Measurements from ENCODE around the gene GAS2L1.

GAS2L1 gene

GRCh38 chr22:29328055-29328454 lies 21.6 kb downstream of the GAS2L1 start:
- DNase-seq (ENCODE audit: low read depth): no peak

DNA sequence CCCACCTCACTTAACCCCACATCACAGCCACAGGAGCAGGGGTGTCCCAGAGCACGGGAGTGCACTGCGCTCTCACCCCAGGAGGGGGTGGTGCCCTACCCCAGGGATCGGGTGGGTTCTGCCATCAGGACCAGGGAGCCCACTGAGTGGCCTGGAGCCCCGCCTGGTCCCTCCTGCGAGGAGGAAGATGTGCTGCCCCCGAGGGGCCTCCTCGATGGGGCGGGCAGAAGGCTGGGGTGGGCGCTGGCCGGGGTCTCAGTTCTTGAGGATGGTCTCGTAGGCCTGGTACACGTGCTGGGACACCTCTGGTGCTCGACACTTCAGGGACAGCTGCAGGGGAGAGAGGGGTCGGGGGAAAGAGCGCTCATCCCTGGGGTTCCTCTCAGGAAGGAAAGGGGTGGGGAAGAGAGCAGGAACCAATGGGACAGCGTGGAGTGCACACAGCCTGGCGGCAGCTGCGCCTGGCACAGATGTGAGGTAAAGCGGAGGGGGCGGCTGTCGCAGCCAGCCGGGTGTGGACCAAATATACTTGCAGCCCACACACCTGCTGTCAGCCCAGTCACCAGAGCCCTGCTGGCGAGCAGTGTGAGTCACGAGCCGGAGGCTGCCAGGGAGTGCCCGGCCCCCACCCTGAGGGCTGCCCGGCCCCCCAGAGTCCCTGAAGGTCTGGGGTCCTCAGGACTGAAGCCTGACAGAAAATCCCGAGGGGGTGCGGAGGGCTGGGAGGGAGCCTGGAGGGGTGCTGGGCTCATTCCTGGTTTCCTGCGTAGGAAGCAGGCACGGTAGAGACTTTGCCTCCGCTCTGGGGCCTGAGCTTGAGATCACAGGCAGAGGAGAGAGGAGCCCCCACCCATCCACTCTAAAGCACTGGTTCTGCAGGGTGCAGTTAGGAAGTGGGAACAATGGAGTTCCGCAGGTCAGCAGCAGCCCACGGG lies 22.4 kb downstream of the GAS2L1 start:
- DNase-seq (ENCODE audit: low read depth): no peak

DNA sequence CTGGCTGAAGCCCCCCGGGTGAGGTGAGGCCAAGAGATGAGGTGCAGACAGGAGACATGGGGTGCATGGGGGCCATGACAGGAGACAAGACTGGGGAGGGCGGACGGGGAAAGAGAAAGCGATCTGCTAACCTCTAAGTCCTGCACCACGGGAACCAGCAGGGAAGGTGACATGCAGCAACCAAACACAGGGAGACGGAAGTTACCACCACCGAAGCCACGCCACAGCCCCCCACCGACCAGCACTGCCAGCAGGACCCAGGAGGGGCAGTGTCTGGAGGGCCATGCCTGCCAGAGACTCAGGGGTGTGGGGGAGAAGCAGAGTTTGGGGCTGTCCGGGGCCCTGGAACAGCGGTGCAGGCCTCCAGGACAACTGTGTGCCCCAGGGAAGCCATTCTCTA lies 23.1 kb downstream of the GAS2L1 start:
- no peak for DNase-seq (ENCODE audit: low read depth)

DNA sequence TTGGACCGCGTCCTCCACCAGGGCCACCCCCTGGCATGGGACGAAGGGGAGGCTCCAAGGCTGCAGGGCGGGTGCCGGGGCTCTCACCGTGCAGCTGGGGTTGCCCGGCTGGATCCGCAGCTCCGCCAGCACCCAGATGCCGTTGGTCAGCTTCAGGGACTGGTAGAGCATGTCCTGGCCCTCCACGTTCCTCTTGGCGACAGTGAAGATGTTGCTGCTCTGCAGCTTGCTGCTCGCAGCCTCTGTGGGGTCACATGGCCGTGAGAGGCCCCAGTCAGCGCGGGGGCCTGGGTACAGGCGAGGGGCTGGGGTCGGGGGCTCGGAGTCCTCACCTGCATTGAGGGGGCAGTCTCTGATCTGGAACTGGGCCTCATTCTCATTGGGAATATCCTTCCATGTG lies 23.8 kb downstream of the GAS2L1 start:
- DNase-seq (ENCODE audit: low read depth): no peak

DNA sequence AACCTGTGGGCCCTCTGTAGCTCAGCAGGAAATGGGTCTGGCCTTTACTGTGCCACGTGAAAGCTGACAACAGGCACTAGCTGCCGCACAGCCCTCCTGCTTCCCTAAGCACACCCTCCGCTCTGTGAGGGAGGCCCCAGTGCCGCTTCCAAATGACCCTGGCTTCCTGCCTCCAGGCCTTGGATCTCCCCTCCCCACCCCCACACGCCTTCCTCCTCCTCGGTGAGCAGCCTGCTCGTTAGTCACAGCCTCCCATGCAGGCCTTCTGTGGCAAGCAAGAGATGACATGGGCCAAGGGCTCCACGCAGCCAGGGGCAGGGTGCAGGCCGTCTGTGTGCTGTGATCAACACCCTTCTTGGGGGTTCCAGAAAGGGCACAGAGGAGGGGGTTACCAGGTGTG lies 24.3 kb downstream of the GAS2L1 start:
- DNase-seq (ENCODE audit: low read depth): no peak

- no peak for DNase-seq (ENCODE audit: low read depth)
Measured at GRCh38 chr22:29331213-29331612, 24.8 kb downstream of the GAS2L1 start.

DNA sequence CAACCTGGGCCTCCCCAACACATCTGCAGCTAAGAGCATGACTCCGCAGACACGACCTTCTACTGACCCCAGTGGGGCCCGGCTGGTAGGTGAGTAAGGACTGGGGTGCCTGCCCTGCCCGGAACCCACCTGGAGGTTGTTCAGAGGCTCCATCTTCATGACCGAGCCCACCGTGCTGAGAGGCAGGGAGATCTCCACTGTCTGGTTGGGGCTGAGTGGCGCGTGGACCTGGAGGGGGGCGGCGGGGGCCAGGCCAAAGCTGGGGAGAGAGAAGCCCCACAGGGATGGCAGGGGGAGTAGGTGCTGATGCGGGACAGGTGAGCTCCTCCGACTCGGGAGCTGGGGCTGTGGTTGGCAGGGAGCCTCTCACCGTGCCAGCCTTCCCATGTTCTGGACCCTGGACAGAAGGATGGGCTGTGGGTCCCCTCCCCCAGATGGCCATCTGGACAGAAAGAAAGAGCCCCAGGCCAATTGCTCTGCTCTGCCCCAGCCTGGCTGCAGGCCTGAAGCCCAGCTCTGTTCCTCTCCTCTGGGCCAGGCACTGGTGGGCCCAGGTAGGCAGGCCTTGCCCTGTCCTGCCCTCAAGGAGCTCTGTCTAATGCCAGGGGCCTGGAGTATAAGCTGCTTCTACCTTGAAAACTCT lies 25.3 kb downstream of the GAS2L1 start:
- no peak for DNase-seq (ENCODE audit: low read depth)

GRCh38 chr22:29332886-29333496 lies 26.5 kb downstream of the GAS2L1 start:
- DNase-seq (ENCODE audit: low read depth): no peak

GRCh38 chr22:29334148-29334547 lies 27.7 kb downstream of the GAS2L1 start:
- DNase-seq (ENCODE audit: low read depth): no peak

DNA sequence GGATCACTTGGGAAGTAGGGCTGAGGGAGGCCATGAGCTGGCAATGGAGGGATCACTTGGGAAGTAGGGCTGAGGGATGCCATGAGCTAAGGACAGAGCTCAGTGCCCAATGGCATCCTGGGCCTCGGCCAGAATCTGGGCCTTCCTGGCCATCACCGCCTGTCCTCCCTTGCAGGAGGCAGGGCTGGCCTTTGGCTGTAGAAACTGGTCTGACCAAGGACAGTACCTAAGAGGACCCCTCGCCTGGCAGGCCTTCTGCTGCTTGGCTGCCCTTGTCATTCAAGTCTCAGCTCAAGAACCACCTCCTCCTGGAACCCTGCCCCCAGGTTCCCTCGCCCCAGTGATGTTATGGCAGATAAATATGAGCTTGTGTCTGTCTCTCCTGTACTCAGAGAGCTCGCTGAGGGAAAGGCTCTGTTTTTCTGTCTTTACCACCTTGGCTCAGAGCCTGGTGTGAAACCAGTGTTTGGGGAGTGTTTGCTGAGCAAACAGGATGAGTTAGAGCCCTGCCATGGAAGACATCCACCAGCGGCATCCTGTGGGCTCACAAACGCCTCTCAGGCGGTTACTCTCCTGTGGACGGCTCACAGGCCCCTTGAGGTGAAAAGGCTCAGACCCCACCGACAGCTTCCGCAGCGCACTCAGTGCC lies 28.4 kb downstream of the GAS2L1 start:
- no peak for DNase-seq (ENCODE audit: low read depth)

GRCh38 chr22:29335656-29336055 lies 29.2 kb downstream of the GAS2L1 start:
- DNase-seq (ENCODE audit: low read depth): no peak

DNA sequence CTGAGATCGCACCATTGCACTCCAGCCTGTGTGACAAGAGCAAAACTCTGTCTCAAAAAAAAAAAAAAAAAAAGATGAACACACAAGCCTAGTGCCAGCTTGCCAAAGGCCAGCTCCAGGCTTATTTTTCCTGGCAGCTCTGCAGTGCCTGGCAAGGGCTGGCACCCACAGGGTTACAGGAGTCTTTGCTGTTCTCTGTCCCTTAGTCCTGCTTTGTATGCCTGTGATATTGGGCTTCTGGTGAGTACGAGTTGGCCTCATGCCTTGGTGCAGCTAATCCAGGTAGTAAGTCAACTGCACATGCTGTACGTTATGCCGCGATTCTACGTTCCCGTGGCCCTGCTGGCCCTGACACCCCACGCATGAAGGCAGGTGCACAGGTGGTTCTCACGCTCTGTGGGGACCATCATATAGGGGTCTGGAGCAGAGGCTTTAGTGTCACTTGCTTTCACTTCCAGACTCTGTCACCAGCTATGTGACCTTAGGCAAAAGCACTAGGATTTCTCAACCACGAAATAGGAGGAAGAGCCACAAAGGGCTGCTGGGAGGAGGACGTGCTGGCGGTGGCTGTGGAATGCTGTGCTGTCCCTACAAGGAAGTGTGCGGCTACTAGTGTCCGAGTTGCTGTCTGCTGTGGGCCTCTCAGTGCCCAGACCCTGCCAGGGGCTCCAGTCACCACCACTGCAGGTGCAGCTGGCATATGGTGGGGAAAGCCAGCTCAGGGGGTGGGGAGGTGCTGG lies 30.5 kb downstream of the GAS2L1 start:
- DNase-seq (ENCODE audit: low read depth): no peak

- DNase-seq (ENCODE audit: low read depth): no peak
Measured at GRCh38 chr22:29337631-29338284, 31.3 kb downstream of the GAS2L1 start.

- no peak for DNase-seq (ENCODE audit: low read depth)
Measured at GRCh38 chr22:29338398-29338797, 31.9 kb downstream of the GAS2L1 start.

- no peak for DNase-seq (ENCODE audit: low read depth)
Measured at GRCh38 chr22:29339381-29340235, 33.2 kb downstream of the GAS2L1 start.

DNA sequence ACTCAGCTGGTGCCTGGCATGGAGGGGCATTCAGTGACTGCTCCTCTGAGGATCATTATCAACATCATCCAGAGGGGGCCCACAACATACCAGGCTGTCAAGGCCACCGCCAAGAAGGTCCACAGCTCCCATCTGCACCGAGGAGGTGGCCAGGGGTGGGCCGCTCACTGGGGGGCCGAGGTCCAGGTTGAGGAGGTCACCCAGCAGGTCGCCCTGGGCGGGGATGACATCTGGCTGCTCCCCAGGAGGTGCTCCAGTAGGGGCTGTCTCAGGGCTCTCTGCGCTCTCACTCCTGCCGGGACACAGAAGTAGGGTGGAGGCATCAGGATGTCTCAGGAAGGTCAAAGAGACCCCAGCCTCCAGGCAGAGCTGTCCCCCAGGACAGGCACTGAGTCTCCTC lies 34.1 kb downstream of the GAS2L1 start:
- no peak for DNase-seq (ENCODE audit: low read depth)

- no peak for DNase-seq (ENCODE audit: low read depth)
Measured at GRCh38 chr22:29341056-29341848, 34.8 kb downstream of the GAS2L1 start.

- DNase-seq (ENCODE audit: low read depth): no peak
Measured at GRCh38 chr22:29341849-29342127, 35.3 kb downstream of the GAS2L1 start.

GRCh38 chr22:29342177-29342576 lies 35.7 kb downstream of the GAS2L1 start:
- no peak for DNase-seq (ENCODE audit: low read depth)

Data from activated T-cell treated with anti-CD3 and anti-CD28 coated beads for 1 hour (primary cell).